ENCODE results near the gene ATXN2. TPM values are rescaled to one million over a fixed set of nuclear protein-coding genes. Genes with fewer than 3 reads are reported as not detected.

The ATXN2 gene
- total and polyA plus RNA-seq, 2 donors from 2014 or later, result 27.1 to 56.5 TPM

DNA sequence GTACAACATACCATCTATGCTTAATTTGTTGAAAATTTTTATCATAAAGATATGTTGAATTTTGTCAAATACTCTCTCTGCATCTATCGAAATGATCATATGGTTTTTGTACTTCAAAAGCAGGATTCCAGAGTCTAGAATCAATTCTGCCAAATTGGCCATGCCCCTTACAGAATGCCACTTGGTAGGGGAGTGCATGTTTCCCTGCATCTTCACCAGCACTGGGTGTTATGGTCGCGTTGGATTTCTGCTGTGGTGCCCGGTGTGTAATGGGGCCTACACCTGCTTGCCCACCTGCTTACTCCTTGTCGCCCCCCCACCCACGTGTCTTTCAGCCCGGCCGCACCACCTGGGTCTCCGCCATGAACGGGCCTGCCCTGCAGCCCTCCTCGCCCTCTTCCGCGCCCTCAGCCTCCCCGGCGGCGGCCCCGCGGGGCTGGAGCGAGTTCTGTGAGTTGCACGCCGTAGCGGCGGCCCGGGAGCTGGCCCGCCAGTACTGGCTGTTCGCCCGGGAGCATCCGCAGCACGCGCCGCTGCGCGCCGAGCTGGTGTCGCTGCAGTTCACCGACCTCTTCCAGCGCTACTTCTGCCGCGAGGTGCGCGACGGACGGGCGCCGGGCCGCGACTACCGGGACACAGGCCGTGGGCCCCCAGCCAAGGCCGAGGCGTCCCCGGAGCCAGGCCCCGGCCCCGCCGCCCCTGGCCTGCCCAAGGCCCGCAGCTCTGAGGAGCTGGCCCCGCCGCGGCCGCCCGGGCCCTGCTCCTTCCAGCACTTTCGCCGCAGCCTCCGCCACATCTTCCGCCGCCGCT is 181.1 kb downstream of the ATXN2 start:
- H3K27ac ChIP-seq (ENCODE audit: low read depth in 2 of 2, low read length in 2 of 2), result no peak overlapping the region
- H3K4me1 ChIP-seq (ENCODE audit: control insufficient read depth in 2 of 3, insufficient read depth in 2 of 3, low read depth in 1 of 3, low read length in 3 of 3), result peaks cover 0 to 8% (median 4%) of the 10 kb centered on the region in 3 donors
- FAIRE-seq, result no peak
- H3K4me3 ChIP-seq (ENCODE audit: low read length in 3 of 3), result no peak overlapping the region
- H3K9me3 ChIP-seq (ENCODE audit: control insufficient read depth in 2 of 3, insufficient read depth in 1 of 3, low read length in 3 of 3), result no peaks in the 10 kb centered on the region
- peak in 1 of 5 donors; percentile 72 for DNase-seq
- peaks cover 0 to 6% (median 2%) of the 10 kb centered on the region in 3 donors for H3K36me3 ChIP-seq (ENCODE audit: control insufficient read depth in 2 of 3, insufficient read depth in 3 of 3, low read length in 3 of 3)
- TF ChIP-seq, protein P1, sequence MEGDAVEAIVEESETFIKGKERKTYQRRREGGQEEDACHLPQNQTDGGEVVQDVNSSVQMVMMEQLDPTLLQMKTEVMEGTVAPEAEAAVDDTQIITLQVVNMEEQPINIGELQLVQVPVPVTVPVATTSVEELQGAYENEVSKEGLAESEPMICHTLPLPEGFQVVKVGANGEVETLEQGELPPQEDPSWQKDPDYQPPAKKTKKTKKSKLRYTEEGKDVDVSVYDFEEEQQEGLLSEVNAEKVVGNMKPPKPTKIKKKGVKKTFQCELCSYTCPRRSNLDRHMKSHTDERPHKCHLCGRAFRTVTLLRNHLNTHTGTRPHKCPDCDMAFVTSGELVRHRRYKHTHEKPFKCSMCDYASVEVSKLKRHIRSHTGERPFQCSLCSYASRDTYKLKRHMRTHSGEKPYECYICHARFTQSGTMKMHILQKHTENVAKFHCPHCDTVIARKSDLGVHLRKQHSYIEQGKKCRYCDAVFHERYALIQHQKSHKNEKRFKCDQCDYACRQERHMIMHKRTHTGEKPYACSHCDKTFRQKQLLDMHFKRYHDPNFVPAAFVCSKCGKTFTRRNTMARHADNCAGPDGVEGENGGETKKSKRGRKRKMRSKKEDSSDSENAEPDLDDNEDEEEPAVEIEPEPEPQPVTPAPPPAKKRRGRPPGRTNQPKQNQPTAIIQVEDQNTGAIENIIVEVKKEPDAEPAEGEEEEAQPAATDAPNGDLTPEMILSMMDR (IDR thresholded peaks at IDR 0.05; ENCODE audit: borderline replicate concordance, extremely low read depth, insufficient read depth), result no peak
- H3K9ac ChIP-seq (ENCODE audit: low read length in 3 of 3), result no peak overlapping the region
- no peaks in the 10 kb centered on the region for H3K27me3 ChIP-seq (ENCODE audit: control insufficient read depth, insufficient read depth, low read length)
- intact Hi-C loops (cut with DNase I), result no loop called here

DNA sequence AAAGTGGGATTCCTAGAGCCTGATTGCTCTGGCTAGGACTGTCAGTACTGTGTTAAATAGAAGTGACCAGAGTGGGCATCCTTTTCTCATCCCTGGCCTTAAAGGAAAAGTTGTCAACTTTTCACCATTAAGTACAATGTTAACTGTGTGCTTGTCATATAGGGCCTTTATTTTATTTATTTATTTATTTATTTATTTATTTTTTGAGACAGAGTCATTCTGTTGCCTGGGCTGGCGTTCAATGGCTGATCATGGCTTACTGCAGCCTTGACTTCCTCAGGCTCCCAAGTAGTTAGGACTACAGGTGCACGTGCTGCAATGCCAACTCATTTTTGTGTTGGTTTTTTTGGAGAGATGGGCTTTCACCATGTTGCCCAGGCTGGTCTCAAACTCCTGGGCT is 181.8 kb downstream of the ATXN2 start:
- no peak overlapping the region for H3K4me3 ChIP-seq (ENCODE audit: low read length in 3 of 3)
- no peak for FAIRE-seq
- H3K27me3 ChIP-seq (ENCODE audit: control insufficient read depth, insufficient read depth, low read length), result no peaks in the 10 kb centered on the region
- intact Hi-C loops (cut with DNase I), result no loop called here
- H3K9me3 ChIP-seq (ENCODE audit: control insufficient read depth in 2 of 3, insufficient read depth in 1 of 3, low read length in 3 of 3), result no peaks in the 10 kb centered on the region
- H3K4me1 ChIP-seq (ENCODE audit: control insufficient read depth in 2 of 3, insufficient read depth in 2 of 3, low read depth in 1 of 3, low read length in 3 of 3), result peaks cover 0 to 8% (median 4%) of the 10 kb centered on the region in 3 donors
- H3K27ac ChIP-seq (ENCODE audit: low read depth in 2 of 2, low read length in 2 of 2), result no peak overlapping the region
- TF ChIP-seq, protein P1 (IDR thresholded peaks at IDR 0.05; ENCODE audit: borderline replicate concordance, extremely low read depth, insufficient read depth), result no peak
- H3K9ac ChIP-seq (ENCODE audit: low read length in 3 of 3), result no peak overlapping the region
- no peak for DNase-seq
- peaks cover 0 to 6% (median 2%) of the 10 kb centered on the region in 3 donors for H3K36me3 ChIP-seq (ENCODE audit: control insufficient read depth in 2 of 3, insufficient read depth in 3 of 3, low read length in 3 of 3)

DNA sequence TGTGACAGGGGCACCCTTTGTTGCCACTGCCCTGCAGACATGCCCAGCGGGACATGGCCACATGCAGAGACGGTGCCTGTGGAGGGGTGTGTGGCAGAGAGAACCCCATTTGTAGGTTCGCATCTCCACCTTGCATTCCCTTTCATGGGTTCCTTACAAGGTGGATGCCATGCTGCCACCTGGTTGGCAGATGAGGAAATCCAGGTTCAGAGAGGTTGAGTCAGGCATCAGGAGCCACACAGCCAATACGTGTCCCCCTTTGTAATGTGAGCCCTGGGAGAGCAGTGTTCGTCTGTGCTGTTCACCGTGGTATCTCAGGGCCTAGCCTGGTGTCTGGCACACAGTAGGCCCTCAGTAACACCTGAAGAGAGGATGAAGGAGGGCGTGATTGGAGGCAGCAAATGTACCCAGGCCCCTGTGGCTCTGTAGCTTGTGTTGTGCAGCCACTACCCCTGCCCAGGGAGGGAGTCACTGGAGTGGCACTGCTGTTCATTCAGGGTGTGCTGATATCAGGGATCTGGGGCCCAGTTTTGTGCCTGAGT is 184.3 kb downstream of the ATXN2 start:
- TF ChIP-seq, protein P1 (IDR thresholded peaks at IDR 0.05; ENCODE audit: borderline replicate concordance, extremely low read depth, insufficient read depth), result no peak
- FAIRE-seq (no peak), DNase-seq (no peak)
- Histone ChIP-seq H3K36me3 (ENCODE audit: control insufficient read depth in 2 of 3, insufficient read depth in 3 of 3, low read length in 3 of 3) (no peaks in the 10 kb centered on the region), H3K4me3 (ENCODE audit: low read length in 3 of 3) (no peak overlapping the region), H3K4me1 (ENCODE audit: control insufficient read depth in 2 of 3, insufficient read depth in 2 of 3, low read depth in 1 of 3, low read length in 3 of 3) (peaks cover 0 to 26% (median 4%) of the 10 kb centered on the region in 3 donors), H3K27me3 (ENCODE audit: control insufficient read depth, insufficient read depth, low read length) (no peaks in the 10 kb centered on the region), H3K9ac (ENCODE audit: low read length in 3 of 3) (no peak overlapping the region), H3K9me3 (ENCODE audit: control insufficient read depth in 2 of 3, insufficient read depth in 1 of 3, low read length in 3 of 3) (no peaks in the 10 kb centered on the region), H3K27ac (ENCODE audit: low read depth in 2 of 2, low read length in 2 of 2) (no peak overlapping the region)
- intact Hi-C loops (cut with DNase I), result no loop called here
